HG02610 (cell line): ENCODE results near the gene SEPTIN1.
A peak's percentile ranks its signal among the peaks of the same experiment; 100 is the strongest.

Experiments used
- ATAC-seq: cut with Tn5 transposase; IDR thresholded peaks from one replicate; pipeline ENCODE4 v1.9.1; 2021; ENCODE audit warnings: mild to moderate bottlenecking, moderate library complexity; ENCODE audit not compliant: unreplicated experiment

SEPTIN1 gene, protein sequence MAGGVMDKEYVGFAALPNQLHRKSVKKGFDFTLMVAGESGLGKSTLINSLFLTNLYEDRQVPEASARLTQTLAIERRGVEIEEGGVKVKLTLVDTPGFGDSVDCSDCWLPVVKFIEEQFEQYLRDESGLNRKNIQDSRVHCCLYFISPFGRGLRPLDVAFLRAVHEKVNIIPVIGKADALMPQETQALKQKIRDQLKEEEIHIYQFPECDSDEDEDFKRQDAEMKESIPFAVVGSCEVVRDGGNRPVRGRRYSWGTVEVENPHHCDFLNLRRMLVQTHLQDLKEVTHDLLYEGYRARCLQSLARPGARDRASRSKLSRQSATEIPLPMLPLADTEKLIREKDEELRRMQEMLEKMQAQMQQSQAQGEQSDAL

DNA sequence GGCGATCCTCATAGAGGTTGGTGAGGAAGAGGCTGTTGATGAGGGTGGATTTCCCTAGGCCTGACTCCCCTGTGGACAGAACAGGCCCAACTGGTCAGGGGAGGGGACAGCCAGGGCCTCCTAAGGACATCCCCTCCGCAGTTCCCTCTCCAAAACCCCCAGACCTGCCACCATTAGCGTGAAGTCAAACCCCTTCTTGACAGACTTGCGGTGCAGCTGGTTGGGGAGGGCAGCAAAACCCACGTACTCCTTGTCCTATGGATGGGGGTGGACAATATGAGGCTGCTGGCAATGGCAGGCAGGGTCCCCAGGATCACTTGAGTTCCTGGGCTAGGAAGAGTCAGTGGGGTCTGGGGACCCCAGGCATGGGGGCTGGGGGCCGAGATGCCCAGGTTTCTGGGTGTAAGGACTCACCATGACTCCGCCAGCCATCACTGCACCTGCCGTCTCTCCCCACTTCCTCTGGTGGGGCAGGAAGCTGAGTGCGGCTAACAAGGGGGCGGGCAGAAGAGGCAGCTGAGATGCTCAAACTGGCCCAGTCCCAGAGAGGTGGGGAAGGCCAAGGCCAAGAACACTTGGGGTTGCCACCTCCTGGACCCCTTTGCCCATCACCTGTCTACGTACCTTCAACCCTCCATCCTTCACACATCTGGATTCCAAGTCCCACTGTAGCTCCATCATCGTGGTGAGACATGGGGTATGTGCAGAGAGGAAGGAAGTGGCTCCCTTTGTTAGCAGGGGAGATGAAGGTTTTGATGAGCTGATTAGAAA lies at the start of gene SEPTIN1:
SEPTIN1 (minus strand) TSS at position 451 of the 771 bp plus-strand sequence; CDS start at position 432, 19 bp downstream.
- peak; percentile 37 for ATAC-seq

DNA sequence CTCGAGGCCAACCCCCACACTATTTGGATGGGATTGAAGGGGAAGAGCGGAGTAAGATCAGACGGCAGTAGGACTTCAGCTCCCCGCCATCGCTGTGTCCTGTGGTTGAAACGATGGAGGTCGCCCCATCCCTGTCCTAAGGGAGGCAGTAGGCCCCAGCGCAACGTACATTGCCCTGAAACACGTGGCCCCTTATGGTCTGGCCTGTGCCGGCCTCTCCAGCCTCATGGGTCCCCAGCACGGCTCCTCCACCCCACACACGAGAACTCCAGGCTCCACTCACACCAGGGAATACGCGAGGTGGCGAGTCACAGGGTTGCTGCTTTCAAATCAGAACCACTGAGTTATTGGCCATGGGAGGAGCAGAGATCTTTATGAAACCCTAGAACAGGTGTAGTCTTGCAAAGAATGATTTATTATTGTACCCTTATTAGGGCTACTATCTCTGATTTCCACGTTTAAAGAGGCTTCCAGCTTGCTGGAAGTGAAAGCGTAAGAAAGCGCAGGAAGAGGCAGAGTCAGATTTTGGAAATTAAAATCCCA lies 48.1 kb upstream of the SEPTIN1 start:
- ATAC-seq: no peak

DNA sequence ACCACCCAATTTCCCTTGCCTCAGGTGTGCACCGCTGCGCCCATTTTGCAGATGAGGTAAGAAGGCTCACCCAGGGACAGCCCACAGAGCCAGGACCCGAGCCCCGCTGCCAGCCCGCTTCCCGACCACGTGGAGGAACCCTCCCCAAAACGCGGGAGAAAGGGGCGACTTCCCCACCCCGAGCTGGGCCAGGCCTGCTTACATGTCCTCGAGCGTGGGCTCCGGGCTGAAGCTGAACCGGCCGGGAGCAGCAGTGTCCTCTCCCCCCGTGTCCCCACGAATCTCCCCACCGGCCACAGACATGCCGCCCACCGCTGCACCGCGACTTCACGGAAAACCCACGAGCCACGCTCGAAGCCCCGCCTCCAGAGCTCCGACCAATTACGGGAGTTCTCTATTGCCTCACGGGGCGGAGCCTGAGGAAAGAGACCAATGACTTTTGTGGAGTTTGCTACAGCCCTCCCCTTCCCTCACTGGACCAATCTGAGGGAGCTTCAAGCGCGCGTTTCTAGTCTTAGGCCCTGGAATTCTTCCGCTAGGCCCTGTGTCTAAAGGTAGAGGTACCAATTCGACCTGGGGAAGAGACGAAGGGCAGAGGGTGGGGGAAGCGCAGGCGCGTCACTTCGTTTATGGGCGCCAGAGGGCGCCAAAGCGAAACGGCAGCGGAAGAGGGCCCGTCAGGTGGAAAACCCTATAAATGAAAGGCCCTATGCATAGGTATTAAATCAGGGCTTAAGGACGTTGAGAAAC lies 47.5 kb upstream of the SEPTIN1 start, which contains the start of gene DCTPP1:
DCTPP1 (minus strand) TSS at position 353 of the 750 bp plus-strand sequence; CDS start at position 303, 50 bp downstream.
- peak; percentile 98 for ATAC-seq

DNA sequence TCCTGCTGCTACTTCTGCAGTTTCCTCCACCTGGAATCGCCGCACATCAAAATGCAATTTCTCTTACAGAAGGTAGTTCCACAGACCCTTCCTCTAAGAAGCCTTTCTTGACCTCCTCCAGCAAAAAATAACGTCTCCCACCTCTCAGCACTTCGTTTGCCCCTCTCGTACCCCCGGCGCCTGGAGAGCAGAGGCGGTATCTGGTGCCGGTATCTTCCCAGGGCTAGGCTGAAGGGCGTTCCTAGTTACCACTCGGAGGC lies 47.0 kb upstream of the SEPTIN1 start:
- no peak for ATAC-seq

DNA sequence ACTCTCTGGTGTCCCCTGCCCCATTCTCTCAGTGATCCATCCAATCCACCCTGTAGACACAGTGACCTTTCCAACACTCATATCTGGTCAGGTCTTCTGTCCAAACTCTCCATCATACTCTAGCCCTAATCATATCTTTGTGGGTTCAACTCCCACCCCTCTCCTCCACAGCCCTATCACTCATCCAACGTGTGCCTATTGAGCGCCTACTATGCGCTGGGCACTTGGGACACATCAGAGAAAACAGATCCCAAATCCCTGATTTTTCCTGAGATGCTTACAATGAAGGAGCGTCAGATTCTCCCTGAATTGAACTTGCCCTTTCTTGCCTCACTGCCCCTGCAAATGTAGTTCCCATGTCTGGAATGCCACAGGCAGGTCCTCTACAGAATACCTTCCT lies 45.7 kb upstream of the SEPTIN1 start:
- no peak for ATAC-seq

DNA sequence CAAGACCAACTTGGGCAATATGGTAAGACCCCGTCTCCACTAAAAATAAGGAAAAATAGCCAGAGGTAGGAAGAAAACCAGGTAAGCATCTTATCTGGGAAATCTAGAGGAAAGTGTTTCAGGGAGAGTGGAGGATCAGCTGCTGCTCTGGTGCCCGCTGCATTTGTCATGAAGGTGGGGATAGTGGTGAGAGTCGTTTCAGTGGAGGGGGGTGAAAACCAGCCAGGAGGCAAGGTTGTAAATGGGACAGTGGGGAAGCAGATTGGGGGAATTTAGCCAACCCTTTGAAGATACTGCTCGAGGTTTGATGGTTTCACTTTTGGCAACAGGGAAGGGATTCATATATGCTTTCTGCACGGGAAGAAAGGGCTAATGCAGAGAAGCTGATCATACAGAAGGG lies 38.6 kb upstream of the SEPTIN1 start:
- ATAC-seq: no peak

DNA sequence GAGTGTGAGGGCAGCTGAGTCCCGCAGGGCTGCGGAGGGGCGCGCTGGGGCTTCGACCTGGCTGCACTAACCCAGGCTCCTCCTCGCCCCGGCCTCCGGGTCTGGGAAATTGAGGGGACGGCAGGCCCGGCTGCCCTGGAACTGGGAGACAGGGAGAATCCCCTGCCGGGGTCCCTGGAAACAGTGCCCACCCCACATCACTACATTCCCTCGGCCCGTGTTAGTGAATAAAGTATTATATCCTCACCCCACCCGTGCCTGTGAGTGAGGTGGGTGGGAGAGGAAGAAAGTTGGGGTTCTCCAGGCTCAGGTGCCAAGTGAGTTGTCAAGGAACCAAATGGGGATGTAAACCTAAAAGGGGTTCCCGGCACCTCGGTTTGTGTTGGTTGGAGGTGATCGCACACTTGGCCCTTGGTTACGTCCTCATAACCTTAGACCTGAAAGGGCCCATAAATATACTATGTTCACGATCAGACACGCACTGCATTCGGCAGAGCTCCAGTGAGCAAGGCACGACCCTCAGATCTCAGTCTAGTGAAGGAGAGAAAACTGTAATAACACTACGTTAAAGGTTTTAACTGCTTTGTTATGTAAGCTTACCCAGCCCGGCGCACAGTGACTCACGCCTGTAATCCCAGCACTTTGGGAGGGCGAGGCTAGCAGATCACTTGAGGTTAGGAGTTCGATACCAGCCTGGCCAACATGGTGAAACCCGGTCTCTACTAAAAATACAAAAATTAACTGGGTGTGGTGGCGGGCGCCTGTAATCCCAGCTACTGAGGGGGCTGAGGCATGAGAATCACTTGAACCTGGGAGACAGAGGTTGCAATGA lies 36.2 kb upstream of the SEPTIN1 start:
- no peak for ATAC-seq

DNA sequence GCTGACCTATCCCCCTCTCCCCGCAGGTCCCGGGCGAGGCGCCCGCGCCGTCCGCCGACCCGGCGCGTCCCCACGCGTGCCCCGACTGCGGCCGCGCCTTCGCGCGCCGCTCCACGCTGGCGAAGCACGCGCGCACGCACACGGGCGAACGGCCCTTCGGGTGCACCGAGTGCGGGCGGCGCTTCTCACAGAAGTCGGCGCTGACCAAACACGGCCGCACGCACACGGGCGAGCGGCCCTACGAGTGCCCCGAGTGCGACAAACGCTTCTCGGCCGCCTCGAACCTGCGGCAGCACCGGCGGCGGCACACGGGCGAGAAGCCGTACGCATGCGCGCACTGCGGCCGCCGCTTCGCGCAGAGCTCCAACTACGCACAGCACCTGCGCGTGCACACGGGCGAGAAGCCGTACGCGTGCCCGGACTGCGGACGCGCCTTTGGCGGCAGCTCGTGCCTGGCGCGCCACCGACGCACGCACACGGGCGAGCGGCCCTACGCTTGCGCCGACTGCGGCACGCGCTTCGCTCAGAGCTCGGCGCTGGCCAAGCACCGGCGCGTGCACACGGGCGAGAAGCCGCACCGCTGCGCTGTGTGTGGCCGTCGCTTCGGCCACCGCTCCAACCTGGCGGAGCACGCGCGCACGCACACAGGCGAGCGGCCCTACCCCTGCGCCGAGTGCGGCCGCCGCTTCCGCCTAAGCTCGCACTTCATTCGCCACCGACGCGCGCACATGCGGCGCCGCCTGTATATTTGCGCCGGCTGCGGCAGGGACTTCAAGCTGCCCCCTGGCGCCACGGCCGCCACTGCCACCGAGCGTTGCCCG lies 35.4 kb upstream of the SEPTIN1 start:
- ATAC-seq: peak; percentile 82

DNA sequence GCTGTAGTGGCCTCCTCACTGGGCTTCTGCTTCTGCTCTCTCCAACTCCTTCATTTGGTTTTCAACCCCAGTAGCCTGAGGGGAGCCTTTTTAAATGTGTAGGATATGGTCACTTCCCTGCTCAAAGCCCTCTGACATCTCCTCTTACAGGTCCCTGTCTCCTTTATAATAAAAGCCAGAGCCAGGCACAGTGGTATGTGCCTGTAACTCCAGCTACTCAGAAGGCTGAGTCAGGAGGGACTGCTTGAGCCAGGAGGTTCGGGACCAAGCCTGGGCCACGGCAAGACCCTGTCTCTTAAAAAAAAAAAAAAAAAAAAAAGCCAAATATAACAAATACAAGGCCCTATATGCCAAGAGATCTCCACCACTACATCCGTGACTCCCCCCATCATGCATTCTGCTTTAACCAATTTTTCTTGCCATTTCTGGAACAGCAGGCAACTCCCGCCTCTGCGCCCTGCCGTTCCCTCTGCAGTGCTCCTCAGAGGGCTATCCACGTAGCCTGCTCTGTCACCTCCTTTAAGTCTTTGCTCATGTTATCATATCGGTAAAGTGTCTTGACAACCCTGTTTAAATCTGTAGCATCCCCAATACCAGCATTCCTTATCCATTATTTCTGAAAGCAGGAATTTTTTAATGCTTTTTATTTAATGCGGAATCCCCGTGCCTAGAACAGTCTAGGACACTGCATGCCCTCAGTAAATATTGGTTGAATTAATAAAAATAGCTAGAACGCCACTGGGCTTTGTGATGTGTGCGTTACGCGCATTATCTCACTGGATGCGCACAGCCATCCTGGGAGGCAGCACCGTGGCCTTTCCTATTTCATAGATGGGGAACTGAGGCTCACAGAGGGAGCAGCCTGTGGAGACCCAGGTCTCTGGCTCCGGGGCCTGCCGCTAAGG lies 34.5 kb upstream of the SEPTIN1 start:
- no peak for ATAC-seq

DNA sequence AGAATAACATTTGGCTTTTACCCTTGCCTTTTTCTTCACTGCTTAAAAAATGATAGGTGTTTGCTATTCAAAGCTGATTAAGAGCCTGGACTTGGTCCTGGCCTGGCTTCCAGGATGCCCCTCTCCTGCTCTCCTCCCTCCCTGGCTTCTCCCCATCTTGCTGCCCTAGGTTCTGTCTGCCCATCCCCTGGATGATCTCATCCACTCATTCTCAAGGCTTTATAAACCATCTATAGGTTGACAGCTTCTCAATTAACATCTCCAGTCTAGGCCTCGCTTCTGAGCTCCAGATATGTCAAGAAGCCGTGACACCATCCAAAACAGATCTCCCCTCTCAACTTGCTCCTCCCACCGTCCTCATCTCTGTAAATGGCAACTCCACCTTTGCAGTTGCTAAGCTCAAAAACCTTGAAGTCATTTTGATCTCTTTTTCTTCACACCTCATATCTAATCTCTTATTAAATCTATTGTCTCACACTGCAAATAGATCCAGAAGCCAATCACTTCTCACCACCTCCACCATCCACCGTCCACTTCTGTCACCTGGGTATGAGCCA lies 33.8 kb upstream of the SEPTIN1 start:
- no peak for ATAC-seq

DNA sequence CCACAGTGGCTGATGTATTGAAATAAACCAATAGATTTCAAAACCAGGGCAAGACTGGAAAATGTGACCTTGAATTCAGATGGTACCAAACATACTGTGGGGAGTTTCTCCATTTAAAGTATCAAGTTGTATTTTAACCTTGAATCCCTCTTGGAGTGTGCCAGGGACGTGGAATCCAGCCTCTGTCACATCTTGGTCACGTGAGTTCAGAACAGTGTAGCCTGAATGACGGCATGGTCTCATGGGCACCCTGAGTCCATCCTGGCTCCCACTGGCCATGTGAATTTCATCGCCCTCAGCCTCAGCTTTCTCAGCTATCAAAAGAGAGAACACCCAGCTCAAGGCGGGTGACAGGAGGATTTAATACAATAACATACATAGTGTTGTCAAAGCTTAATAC lies 31.8 kb upstream of the SEPTIN1 start:
- no peak for ATAC-seq

DNA sequence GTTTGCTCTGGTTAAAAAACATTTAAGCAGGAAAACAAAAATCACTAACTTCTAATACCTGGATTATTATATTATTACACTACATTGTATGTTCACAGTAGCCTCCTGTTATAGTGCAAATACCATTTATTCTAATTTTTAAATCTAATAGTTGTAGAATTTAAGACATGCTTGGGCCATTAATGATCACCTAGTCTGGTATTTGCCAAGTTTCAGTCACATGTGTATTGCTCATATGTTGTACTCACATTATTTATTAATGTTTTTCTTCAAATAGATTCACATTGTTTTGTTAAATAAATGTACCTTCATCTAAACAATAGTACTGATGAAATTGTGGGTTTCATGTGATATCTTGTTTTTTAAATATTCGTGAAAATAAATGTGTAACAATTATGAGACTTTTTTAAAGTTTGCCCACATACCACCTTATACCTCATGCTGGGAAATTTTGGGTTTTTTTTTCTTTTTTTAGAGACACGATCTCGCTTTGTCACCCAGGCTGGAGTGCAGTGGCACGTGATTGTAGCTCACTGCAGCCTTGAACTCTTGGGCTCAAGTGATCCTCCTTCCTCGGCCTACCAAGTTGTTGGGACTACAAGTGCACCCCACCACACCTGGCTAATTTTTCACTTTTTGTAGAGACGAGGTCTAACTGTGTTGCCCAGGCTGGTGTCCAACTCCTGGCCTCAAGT lies 30.9 kb upstream of the SEPTIN1 start:
- ATAC-seq: no peak

DNA sequence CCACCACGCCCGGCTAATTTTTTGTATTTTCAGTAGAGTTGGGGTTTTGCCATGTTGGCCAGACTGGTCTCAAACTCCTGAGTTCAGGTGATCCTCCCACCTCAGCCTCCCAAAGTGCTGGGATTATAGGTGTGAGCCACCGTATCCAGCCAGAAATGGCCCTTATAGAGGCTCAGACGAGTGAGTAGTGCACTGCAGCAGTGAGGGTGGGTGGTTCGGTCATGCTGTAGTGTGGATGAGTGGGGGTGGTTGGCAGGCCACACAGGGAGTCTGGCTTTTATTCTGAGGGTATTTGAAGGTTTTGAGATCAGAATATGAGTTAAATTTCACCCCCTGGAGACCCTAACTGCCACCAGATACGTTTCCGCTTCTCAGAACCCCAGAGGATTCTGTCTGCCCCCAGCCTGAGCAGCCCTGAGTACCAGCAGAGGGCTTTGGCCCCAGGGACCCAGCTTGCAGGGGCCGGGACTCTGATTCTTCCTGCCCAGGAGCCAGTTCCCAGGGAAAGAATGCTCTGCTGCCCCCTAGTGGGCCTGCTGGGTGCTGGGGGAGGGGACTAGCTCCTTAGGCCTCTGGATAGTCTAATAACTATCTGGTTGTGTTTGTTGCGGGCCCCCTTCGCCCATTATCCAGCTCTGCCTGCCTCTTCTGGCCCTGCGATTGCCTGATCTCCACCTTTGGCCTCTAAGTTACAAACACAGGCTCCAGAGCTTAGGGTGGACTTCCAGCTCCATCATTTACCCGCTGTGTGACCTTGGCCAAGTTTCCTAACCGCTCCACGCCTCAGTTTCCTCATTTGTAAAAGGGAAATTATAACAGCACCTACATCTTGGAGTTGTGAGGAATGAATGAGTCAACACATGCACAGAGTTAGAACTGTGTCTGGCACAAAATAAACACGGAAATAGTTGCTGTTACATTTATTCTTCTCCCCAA lies 27.0 kb upstream of the SEPTIN1 start:
- peak; percentile 35 for ATAC-seq

DNA sequence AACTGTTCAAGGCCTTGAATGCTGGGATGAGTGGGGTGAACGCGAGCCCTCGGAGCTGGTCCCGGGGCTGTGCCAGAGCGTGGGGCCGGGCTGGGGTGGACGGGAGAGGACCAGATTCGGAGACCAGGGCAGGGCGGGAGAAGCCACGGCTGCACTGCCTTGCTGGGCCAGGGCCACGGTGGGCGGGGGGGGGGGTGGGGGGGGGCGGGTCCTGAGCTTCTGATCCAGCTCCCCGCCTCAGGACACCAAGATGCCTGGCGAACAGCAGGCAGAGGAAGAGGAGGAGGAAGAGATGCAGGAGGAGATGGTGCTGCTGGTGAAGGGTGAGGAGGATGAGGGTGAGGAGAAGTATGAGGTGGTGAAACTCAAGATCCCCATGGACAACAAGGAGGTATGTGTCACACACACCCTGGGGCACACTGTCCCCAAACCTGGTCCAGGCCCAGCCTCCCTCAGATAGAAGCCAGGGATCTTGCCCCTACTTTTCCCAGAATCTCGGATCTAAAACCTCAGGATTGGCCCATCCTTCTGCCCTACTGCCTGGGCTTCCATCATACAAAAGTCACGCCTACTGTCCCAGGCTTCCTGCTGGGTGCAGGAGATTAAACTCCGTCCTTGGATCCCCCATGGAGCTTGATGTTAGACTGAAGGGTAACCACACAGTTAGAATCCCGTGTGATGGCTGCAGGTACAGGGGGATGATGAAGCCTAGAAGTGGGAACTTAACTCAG lies 25.6 kb upstream of the SEPTIN1 start:
- no peak for ATAC-seq

DNA sequence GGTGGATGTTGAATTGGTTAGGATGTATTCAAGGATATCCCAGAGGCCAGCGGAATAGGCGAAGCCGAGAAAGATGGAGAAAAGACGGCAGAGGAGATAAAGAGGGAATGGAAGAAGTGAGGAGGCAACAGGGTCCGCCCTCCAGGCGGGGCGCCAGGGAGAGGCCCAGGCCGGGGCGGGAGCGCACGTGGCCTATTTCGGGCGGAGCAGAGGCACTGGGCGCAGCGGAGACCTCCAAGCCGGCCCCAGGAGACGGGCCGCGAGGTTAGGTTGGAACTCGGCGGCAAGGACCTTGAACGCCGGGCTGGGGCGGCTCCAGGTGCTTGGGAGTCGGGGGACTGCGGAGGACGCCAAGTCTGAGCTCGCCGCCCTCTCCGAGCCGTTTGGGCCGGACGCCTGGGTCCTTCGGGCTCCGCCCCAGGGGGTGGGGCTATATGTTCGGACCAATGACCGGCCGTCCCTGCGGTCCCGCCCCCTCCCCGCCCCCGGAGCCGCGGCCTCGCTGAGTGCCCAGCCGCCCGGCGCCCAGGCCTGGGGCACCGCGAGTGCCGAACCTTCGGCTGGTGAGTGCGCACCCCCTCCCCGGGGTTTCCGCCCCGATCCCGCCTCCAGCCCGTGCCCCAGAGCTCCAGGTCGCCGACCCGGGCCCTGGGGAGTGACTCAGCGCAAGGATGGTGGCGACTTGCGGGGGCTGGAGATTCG lies 24.9 kb upstream of the SEPTIN1 start, which contains the start of gene ZNF771:
ZNF771 (plus strand) TSS at position 505 of the 702 bp plus-strand sequence. CDS start 448 bp downstream, outside the sequence.
- peak; percentile 84 for ATAC-seq
